DND-41 (cell line): Measurements from ENCODE around the gene TTC13.

Source experiments
- CTCF ChIP-seq: IDR thresholded peaks from 2 replicates; pipeline ENCODE4 v1.5.1; 2012; ENCODE audit warnings: borderline replicate concordance, low read length, moderate library complexity, mild to moderate bottlenecking; ENCODE audit not compliant: poor library complexity, severe bottlenecking; ENCODE audit errors: extremely low read depth
- EZH2 ChIP-seq: IDR thresholded peaks from 3 replicates; pipeline ENCODE4 v1.6.1; 2012; ENCODE audit warnings: borderline replicate concordance, low read depth, mild to moderate bottlenecking, moderate library complexity, low read length, inconsistent platforms; ENCODE audit not compliant: severe bottlenecking

- TF ChIP-seq CTCF (no peak), EZH2 (no peak)
These were observed 86.6 kb downstream of the TTC13 start for GRCh38 chr1:230892018-230892491.
